ENCODE data around the gene GDF10.

- TF ChIP-seq CTCF (IDR thresholded peaks at IDR 0.05) (no peak), ZFX (IDR thresholded peaks at IDR 0.05; ENCODE audit: borderline replicate concordance) (no peak)
These were observed 57.9 kb downstream of the GDF10 start for GRCh38 chr10:47357911-47358310.
